HepG2 (cell line): ENCODE measurements around the gene CCL27. TPM values are rescaled to one million over a fixed set of nuclear protein-coding genes. Genes with fewer than 3 reads are reported as not detected.
A peak's percentile ranks its signal among the peaks of the same experiment; 100 is the strongest.

Experiments
- AFF4 ChIP-seq: sonication (generic); formaldehyde crosslinking; IDR thresholded peaks from 2 replicates; pipeline ENCODE4 v1.4.0; 2020; ENCODE audit warnings: missing genetic modification reagents
- AHDC1 ChIP-seq: sonication (generic); formaldehyde crosslinking; IDR thresholded peaks from 2 replicates; pipeline ENCODE4 v1.5.1; 2020; ENCODE audit warnings: mild to moderate bottlenecking, missing genetic modification reagents, borderline replicate concordance
- BHLHE40 ChIP-seq: IDR thresholded peaks from 2 replicates; pipeline ENCODE4 v1.6.1; 2011; ENCODE audit warnings: low read length, improper control_type of control experiment
- CENPT ChIP-seq: sonication (generic); formaldehyde crosslinking; IDR thresholded peaks from 2 replicates; pipeline ENCODE4 v1.8.0; 2022; ENCODE audit warnings: low read depth, mild to moderate bottlenecking, moderate library complexity, missing genetic modification reagents
- CREB1 ChIP-seq, 2 experiments: fragments of 450-650 bp in 1 of 2; IDR thresholded peaks; 2 replicates each; pipeline ENCODE4 v1.6.1; 2016 to 2017; ENCODE audit warnings: control low read depth in 1 of 2, mild to moderate bottlenecking in 1 of 2, missing compliant biosample characterization in 1 of 2, missing genetic modification characterization in 1 of 2
- FOXO1 ChIP-seq: sonication (generic); formaldehyde crosslinking; IDR thresholded peaks from 2 replicates; pipeline ENCODE4 v1.4.0; 2020; ENCODE audit warnings: missing genetic modification reagents
- HMGXB4 ChIP-seq, 2 experiments: sonication (generic) in 1 of 2; formaldehyde crosslinking in 1 of 2; IDR thresholded peaks; 2 replicates each; pipeline versions ENCODE4 v1.4.0 to v1.6.1; 2018 to 2020; ENCODE audit warnings: missing genetic modification reagents in 2 of 2, borderline replicate concordance in 1 of 2, low read depth in 1 of 2, mild to moderate bottlenecking in 1 of 2, missing biosample characterization in 1 of 2
- HNF4G ChIP-seq, 2 experiments: sonication (generic) in 1 of 2; formaldehyde crosslinking in 1 of 2; IDR thresholded peaks; 2 replicates each; pipeline versions ENCODE4 v1.4.0 to v1.6.1; 2011 to 2020; ENCODE audit warnings: borderline replicate concordance in 2 of 2, low read depth in 2 of 2, mild to moderate bottlenecking in 2 of 2, low read length in 1 of 2, missing genetic modification reagents in 1 of 2, moderate library complexity in 1 of 2
- MED1 ChIP-seq: sonication (generic); formaldehyde crosslinking; IDR thresholded peaks from 2 replicates; pipeline ENCODE4 v1.4.0; 2020; ENCODE audit warnings: missing genetic modification reagents
- MIXL1 ChIP-seq: IDR thresholded peaks from 2 replicates; pipeline ENCODE4 v1.6.1; 2016
- NCOR1 ChIP-seq: fragments of 200-600 bp; sonication (generic); IDR thresholded peaks from 2 replicates; pipeline ENCODE4 v1.7.0; 2017; ENCODE audit warnings: antibody characterized with exemption, low read length, borderline replicate concordance
- NR2C2 ChIP-seq: sonication (generic); formaldehyde crosslinking; IDR thresholded peaks from 2 replicates; pipeline ENCODE4 v1.4.0; 2020; ENCODE audit warnings: missing genetic modification reagents, mild to moderate bottlenecking, moderate library complexity, borderline replicate concordance
- SMAD3 ChIP-seq: sonication (generic); formaldehyde crosslinking; IDR thresholded peaks from 2 replicates; pipeline ENCODE4 v1.4.0; 2020; ENCODE audit warnings: missing genetic modification reagents
- ZBTB7B ChIP-seq: sonication (generic); formaldehyde crosslinking; IDR thresholded peaks from 2 replicates; pipeline ENCODE4 v1.4.0; 2020; ENCODE audit warnings: missing genetic modification reagents
- ZNF253 ChIP-seq: sonication (generic); formaldehyde crosslinking; IDR thresholded peaks from 2 replicates; pipeline ENCODE4 v1.8.0; 2022; ENCODE audit warnings: mild to moderate bottlenecking, missing genetic modification reagents, borderline replicate concordance
- ZNF564 ChIP-seq: sonication (generic); formaldehyde crosslinking; IDR thresholded peaks from 2 replicates; pipeline ENCODE4 v1.8.1; 2023; ENCODE audit warnings: mild to moderate bottlenecking, missing genetic modification reagents
- polyA plus RNA-seq, 8 experiments: library from polyadenylated mRNA; depleted of rRNA in 3 of 8; stranded (reverse) in 7 of 8; unstranded in 1 of 8; fragments of >200 nt; fragmentation: Illumina TruSeq in 4 of 8; extraction: Trizol in 4 of 8; gene quantifications; 2 replicates each; pipeline versions ENCODE4 v1.2.1 to v1.2.3, GENCODE V29; 2011 to 2016; ENCODE audit warnings: low read depth in 4 of 8, missing spikeins in 1 of 8, mixed read lengths in 1 of 8; ENCODE audit not compliant: insufficient read depth in 1 of 8
- total RNA-seq, 5 experiments: library from RNA; depleted of rRNA; stranded (reverse); fragments of >200 nt; fragmentation: Illumina TruSeq; extraction: Trizol; gene quantifications; 2 replicates each; pipeline ENCODE4 v1.2.3, GENCODE V29; 2016; ENCODE audit warnings: low read depth in 1 of 5

CCL27 gene
- total and polyA plus RNA-seq, 2 of the 13 experiments (the other 11 are each of a cell fraction or from before 2014, with no cell fraction given) = not detected

GRCh38 chr9:34644766-34645314, 17.6 kb downstream of the CCL27 start (continued):
- TF ChIP-seq AHDC1 (peak; percentile 63; the same call in 1 of the 2 replicates), NCOR1 (peak; percentile 94), HMGXB4 (CRISPR knock-in tag; IDR thresholded peaks at IDR 0.05; ENCODE audit: borderline replicate concordance in 1 of 2, low read depth in 1 of 2) (peak; percentile 47 to 63; a peak in 2 of 4 replicates), BHLHE40 (0 out of 2 replicates have a peak, but pooled peaks have one; percentile 37), MED1 (CRISPR knock-in tag) (peak; percentile 89), ZBTB7B (CRISPR knock-in tag) (peak; percentile 43; the same call in 1 of the 2 replicates), CREB1 (IDR thresholded peaks at IDR 0.05) (no peak), CREB1 (CRISPR knock-in tag; IDR thresholded peaks at IDR 0.05) (peak; percentile 53; the same call in 1 of the 2 replicates), ZNF253 (CRISPR knock-in tag) (no peak), AFF4 (CRISPR knock-in tag) (no peak), ZNF564 (CRISPR knock-in tag) (0 out of 2 replicates have a peak, but pooled peaks have one; percentile 10), MIXL1 (CRISPR knock-in tag) (peak; percentile 79; the same call in 1 of the 2 replicates), SMAD3 (peak; percentile 60; the same call in 1 of the 2 replicates), CENPT (CRISPR knock-in tag) (no peak), HNF4G (IDR thresholded peaks at IDR 0.05; ENCODE audit: borderline replicate concordance, low read depth, low read length) (peak; percentile 93), HNF4G (CRISPR knock-in tag; IDR thresholded peaks at IDR 0.05; ENCODE audit: borderline replicate concordance, low read depth) (peak; percentile 73; the same call in 1 of the 2 replicates), FOXO1 (peak; percentile 43; the same call in 1 of the 2 replicates), NR2C2 (CRISPR knock-in tag) (peak; percentile 92)
